ENCODE results near the gene NAV3. TPM values are rescaled to one million over a fixed set of nuclear protein-coding genes. Genes with fewer than 3 reads are reported as not detected.

Gene NAV3
- total RNA-seq, 1 experiment from 2014 or later = 3.0 TPM

- H3K4me1 Mint-ChIP-seq = peaks cover 15 to 17% of the 10 kb centered on the region in 2 experiments
- H3K9me3 ChIP-seq (ENCODE audit: control insufficient read depth, low read depth, low read length) = no peaks in the 10 kb centered on the region
- no peak overlapping the region for H3K23ac ChIP-seq (ENCODE audit: insufficient read length, low read depth, low read length)
- H3K27ac ChIP-seq (ENCODE audit: insufficient read length, low read depth, low read length) = no peak overlapping the region
- no peak overlapping the region for H2BK12ac ChIP-seq (ENCODE audit: insufficient read length, low read depth, low read length)
- no peak overlapping the region for H3K4me3 Mint-ChIP-seq
- H2BK20ac ChIP-seq (ENCODE audit: low read depth, low read length, poor library complexity, severe bottlenecking) = no peak overlapping the region
- no peak overlapping the region for H4K5ac ChIP-seq (ENCODE audit: insufficient read length, low read depth, low read length)
- H3K9ac ChIP-seq (ENCODE audit: extremely low read depth, insufficient read length, low read length) = no peak overlapping the region
- no CpG with 5 or more reads among the region's 1 CpG for WGBS (ENCODE audit: extremely low coverage, insufficient read length, low lambda C conversion rate)
- no peak overlapping the region for H3T11ph ChIP-seq (ENCODE audit: low read length)
- H3K18ac ChIP-seq (ENCODE audit: insufficient read length, low read depth, low read length) = no peak overlapping the region
- H3K27me3 ChIP-seq (ENCODE audit: insufficient read depth, low read length) = no peaks in the 10 kb centered on the region
- H4K91ac ChIP-seq (ENCODE audit: insufficient read length, low read depth, low read length) = no peak overlapping the region
- H3K4ac ChIP-seq (ENCODE audit: low read depth, low read length) = no peak overlapping the region
- no peak overlapping the region for H2AK5ac ChIP-seq (ENCODE audit: insufficient read length, low read length)
- no peak overlapping the region for H2BK120ac ChIP-seq (ENCODE audit: low read depth, low read length, poor library complexity, severe bottlenecking)
- no peak overlapping the region for H3K14ac ChIP-seq (ENCODE audit: insufficient read depth, low read length)
- no peaks in the 10 kb centered on the region for H4K20me1 ChIP-seq (ENCODE audit: control insufficient read depth, insufficient read depth, insufficient read length)
- H3K23me2 ChIP-seq (ENCODE audit: insufficient read length, low read depth, low read length, poor library complexity, severe bottlenecking) = no peaks in the 10 kb centered on the region
- DNase-seq = no peak
- H2BK15ac ChIP-seq (ENCODE audit: low read depth, low read length) = no peak overlapping the region
- H3K9me3 Mint-ChIP-seq = no peaks in the 10 kb centered on the region
- H3K79me1 ChIP-seq (ENCODE audit: insufficient read depth, low read depth, low read length, poor library complexity, severe bottlenecking) = no peaks in the 10 kb centered on the region
- H3K36me3 Mint-ChIP-seq (ENCODE audit: insufficient read depth in 1 of 3, low read depth in 3 of 3) = no peaks in the 10 kb centered on the region
- H2BK5ac ChIP-seq (ENCODE audit: insufficient read length, low read length) = no peak overlapping the region
- no peaks in the 10 kb centered on the region for H3K79me2 ChIP-seq (ENCODE audit: insufficient read depth, low read length)
- H3K56ac ChIP-seq (ENCODE audit: insufficient read length, low read depth, low read length) = no peak overlapping the region
- H3K27ac Mint-ChIP-seq = no peak overlapping the region
- H3K27me3 Mint-ChIP-seq (ENCODE audit: low read depth) = no peaks in the 10 kb centered on the region
- TF ChIP-seq, protein P1, sequence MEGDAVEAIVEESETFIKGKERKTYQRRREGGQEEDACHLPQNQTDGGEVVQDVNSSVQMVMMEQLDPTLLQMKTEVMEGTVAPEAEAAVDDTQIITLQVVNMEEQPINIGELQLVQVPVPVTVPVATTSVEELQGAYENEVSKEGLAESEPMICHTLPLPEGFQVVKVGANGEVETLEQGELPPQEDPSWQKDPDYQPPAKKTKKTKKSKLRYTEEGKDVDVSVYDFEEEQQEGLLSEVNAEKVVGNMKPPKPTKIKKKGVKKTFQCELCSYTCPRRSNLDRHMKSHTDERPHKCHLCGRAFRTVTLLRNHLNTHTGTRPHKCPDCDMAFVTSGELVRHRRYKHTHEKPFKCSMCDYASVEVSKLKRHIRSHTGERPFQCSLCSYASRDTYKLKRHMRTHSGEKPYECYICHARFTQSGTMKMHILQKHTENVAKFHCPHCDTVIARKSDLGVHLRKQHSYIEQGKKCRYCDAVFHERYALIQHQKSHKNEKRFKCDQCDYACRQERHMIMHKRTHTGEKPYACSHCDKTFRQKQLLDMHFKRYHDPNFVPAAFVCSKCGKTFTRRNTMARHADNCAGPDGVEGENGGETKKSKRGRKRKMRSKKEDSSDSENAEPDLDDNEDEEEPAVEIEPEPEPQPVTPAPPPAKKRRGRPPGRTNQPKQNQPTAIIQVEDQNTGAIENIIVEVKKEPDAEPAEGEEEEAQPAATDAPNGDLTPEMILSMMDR (conservative IDR thresholded peaks at IDR 0.05) = no peak
- no peaks in the 10 kb centered on the region; the same call in 1 of the 2 replicates for H3K4me1 ChIP-seq (ENCODE audit: insufficient read depth, low read length)
- no peak overlapping the region for H3K4me2 ChIP-seq (ENCODE audit: insufficient read depth, insufficient read length, low read length)
- no peak overlapping the region for H4K8ac ChIP-seq (replicated peaks; ENCODE audit: insufficient read length, low read depth, low read length)
- no peak overlapping the region for H2AFZ ChIP-seq (ENCODE audit: low read length)
Observed at GRCh38 chr12:78191611-78192010, 360.9 kb downstream of the NAV3 start.
